Measurements from ENCODE around the gene EGFL7.
A peak's percentile ranks its signal among the peaks of the same experiment; 100 is the strongest.

Gene EGFL7

GRCh38 chr9:136662326-136662655, 425 bp upstream of the EGFL7 start:
- DNase-seq = no peak

GRCh38 chr9:136664000-136664915, 1.5 kb downstream of the EGFL7 start:
- no peak for DNase-seq

GRCh38 chr9:136665111-136665703, 2.5 kb downstream of the EGFL7 start:
- no peak for DNase-seq

- DNase-seq = no peak
Measured at GRCh38 chr9:136665704-136666371, 3.1 kb downstream of the EGFL7 start.

- DNase-seq = no peak
Measured at GRCh38 chr9:136666372-136667213, 3.9 kb downstream of the EGFL7 start.

GRCh38 chr9:136667214-136667939, 4.7 kb downstream of the EGFL7 start:
- DNase-seq = no peak

GRCh38 chr9:136667940-136668760, 5.4 kb downstream of the EGFL7 start:
- no peak for DNase-seq

GRCh38 chr9:136668983-136669790, 6.5 kb downstream of the EGFL7 start:
- no peak for DNase-seq

GRCh38 chr9:136669791-136670464, 7.2 kb downstream of the EGFL7 start:
- no peak for DNase-seq

GRCh38 chr9:136670576-136671253, 8.0 kb downstream of the EGFL7 start:
- no peak for DNase-seq

GRCh38 chr9:136671254-136671614, 8.5 kb downstream of the EGFL7 start:
- no peak for DNase-seq

- peak; percentile 26 to 37 for DNase-seq
Measured at GRCh38 chr9:136671646-136672430, 9.1 kb downstream of the EGFL7 start.

GRCh38 chr9:136672431-136673087, 9.8 kb downstream of the EGFL7 start:
- no peak for DNase-seq

- DNase-seq = no peak
Measured at GRCh38 chr9:136673088-136673974, 10.6 kb downstream of the EGFL7 start.

GRCh38 chr9:136673975-136674785, 11.5 kb downstream of the EGFL7 start:
- no peak for DNase-seq

- DNase-seq = no peak
Measured at GRCh38 chr9:136674786-136675349, 12.2 kb downstream of the EGFL7 start.
